Loucy (cell line): ENCODE results near the gene TBC1D12.

Experiments used
- H2AFZ ChIP-seq: fragments of 200-600 bp; sonication (generic); 2 replicates; pipeline ENCODE4 v1.6.0; 2016; ENCODE audit warnings: antibody characterized with exemption, mild to moderate bottlenecking, low read length, moderate library complexity
- H3F3A ChIP-seq: fragments of 200-600 bp; 2 replicates; pipeline ENCODE4 v1.6.0; 2016; ENCODE audit warnings: antibody characterized with exemption, low read depth, mild to moderate bottlenecking
- H3K27me3 ChIP-seq: fragments of 200-600 bp; sonication (generic); 2 replicates; pipeline ENCODE4 v1.6.1; 2014; ENCODE audit warnings: low read length, mild to moderate bottlenecking; ENCODE audit not compliant: insufficient read depth, poor library complexity, severe bottlenecking
- H3K36me3 ChIP-seq: fragments of 200-600 bp; sonication (generic); 2 replicates; pipeline ENCODE4 v1.6.1; 2016; ENCODE audit warnings: low read length; ENCODE audit not compliant: insufficient read depth
- H3K4me1 ChIP-seq: fragments of 200-600 bp; sonication (generic); 2 replicates; pipeline ENCODE4 v1.5.1; 2014; ENCODE audit warnings: low read length, mild to moderate bottlenecking; ENCODE audit not compliant: insufficient read depth, poor library complexity, severe bottlenecking
- H3K4me2 ChIP-seq: fragments of 200-600 bp; sonication (generic); 2 replicates; pipeline ENCODE4 v1.6.0; 2014; ENCODE audit warnings: antibody characterized with exemption, low read length, low read depth, mild to moderate bottlenecking; ENCODE audit not compliant: poor library complexity, severe bottlenecking
- H3K4me3 ChIP-seq: fragments of 200-600 bp; sonication (generic); 2 replicates; pipeline ENCODE4 v1.5.1; 2014; ENCODE audit warnings: low read length, mild to moderate bottlenecking, mixed read lengths; ENCODE audit not compliant: poor library complexity, severe bottlenecking
- H3K79me2 ChIP-seq: fragments of 200-600 bp; sonication (generic); 2 replicates; pipeline ENCODE4 v1.6.1; 2014; ENCODE audit warnings: low read length; ENCODE audit not compliant: insufficient read depth
- H3K9ac ChIP-seq: fragments of 200-600 bp; sonication (generic); 2 replicates; pipeline ENCODE4 v1.6.0; 2014; ENCODE audit warnings: mild to moderate bottlenecking, low read depth, low read length, moderate library complexity; ENCODE audit not compliant: poor library complexity, severe bottlenecking
- H3K9me2 ChIP-seq: fragments of 200-600 bp; sonication (generic); replicated peaks from 2 replicates; pipeline ENCODE4 v1.6.1; 2016; ENCODE audit warnings: low read depth, low read length, mixed read lengths
- H3K9me3 ChIP-seq: fragments of 200-600 bp; sonication (generic); 2 replicates; pipeline ENCODE4 v1.6.1; 2014; ENCODE audit warnings: mild to moderate bottlenecking, antibody characterized with exemption, low read length, low read depth; ENCODE audit not compliant: insufficient read depth
- H4K20me1 ChIP-seq: fragments of 200-600 bp; sonication (generic); 2 replicates; pipeline ENCODE4 v1.6.0; 2014; ENCODE audit warnings: antibody characterized with exemption, low read length, mild to moderate bottlenecking; ENCODE audit not compliant: insufficient read depth, poor library complexity, severe bottlenecking
- EZH2phosphoT487 ChIP-seq: fragments of 200-600 bp; IDR thresholded peaks from 2 replicates; pipeline ENCODE4 v1.6.1; 2018; ENCODE audit warnings: antibody characterized with exemption, mild to moderate bottlenecking, moderate library complexity, borderline replicate concordance
- TF ChIP-seq, protein P1 (sequence below): fragments of 200-600 bp; sonication (generic); conservative IDR thresholded peaks from 2 replicates; pipeline ENCODE4 v1.5.1; 2014; ENCODE audit warnings: mild to moderate bottlenecking, antibody characterized with exemption, low read length

Gene TBC1D12

DNA sequence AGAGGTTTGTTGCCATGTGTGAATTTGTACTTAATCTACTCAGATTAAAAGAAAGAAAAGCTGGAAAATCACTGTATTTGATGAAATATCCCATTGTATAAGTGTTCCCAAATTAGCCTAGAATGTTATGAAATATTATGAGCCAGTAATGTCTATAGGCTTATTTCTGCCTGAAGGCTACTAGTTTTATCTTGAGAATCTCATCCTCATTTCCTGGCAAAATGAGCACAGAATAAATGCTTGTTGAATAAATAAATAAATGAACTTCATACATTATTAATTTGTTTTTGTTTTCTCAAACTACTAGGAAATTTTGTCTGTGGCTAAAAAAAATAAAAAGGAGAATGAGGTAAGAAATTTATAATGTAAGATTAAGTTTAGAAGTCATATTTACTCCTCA is 168.7 kb downstream of the TBC1D12 start:
- H3K4me2 ChIP-seq = no peak overlapping the region
- no peaks in the 10 kb centered on the region for H4K20me1 ChIP-seq
- no peaks in the 10 kb centered on the region for H3K27me3 ChIP-seq
- H3K79me2 ChIP-seq = no peaks in the 10 kb centered on the region
- no peak overlapping the region for H3K9ac ChIP-seq
- H2AFZ ChIP-seq = no peak overlapping the region
- peaks cover 66% of the 10 kb centered on the region for H3K36me3 ChIP-seq
- H3K9me3 ChIP-seq = no peaks in the 10 kb centered on the region
- TF ChIP-seq, protein P1, sequence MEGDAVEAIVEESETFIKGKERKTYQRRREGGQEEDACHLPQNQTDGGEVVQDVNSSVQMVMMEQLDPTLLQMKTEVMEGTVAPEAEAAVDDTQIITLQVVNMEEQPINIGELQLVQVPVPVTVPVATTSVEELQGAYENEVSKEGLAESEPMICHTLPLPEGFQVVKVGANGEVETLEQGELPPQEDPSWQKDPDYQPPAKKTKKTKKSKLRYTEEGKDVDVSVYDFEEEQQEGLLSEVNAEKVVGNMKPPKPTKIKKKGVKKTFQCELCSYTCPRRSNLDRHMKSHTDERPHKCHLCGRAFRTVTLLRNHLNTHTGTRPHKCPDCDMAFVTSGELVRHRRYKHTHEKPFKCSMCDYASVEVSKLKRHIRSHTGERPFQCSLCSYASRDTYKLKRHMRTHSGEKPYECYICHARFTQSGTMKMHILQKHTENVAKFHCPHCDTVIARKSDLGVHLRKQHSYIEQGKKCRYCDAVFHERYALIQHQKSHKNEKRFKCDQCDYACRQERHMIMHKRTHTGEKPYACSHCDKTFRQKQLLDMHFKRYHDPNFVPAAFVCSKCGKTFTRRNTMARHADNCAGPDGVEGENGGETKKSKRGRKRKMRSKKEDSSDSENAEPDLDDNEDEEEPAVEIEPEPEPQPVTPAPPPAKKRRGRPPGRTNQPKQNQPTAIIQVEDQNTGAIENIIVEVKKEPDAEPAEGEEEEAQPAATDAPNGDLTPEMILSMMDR = no peak
- no peak for TF ChIP-seq EZH2phosphoT487
- H3K4me1 ChIP-seq = no peaks in the 10 kb centered on the region
- no peak overlapping the region for H3K4me3 ChIP-seq
- no peaks in the 10 kb centered on the region for H3K9me2 ChIP-seq
- H3F3A ChIP-seq = no peaks in the 10 kb centered on the region

DNA sequence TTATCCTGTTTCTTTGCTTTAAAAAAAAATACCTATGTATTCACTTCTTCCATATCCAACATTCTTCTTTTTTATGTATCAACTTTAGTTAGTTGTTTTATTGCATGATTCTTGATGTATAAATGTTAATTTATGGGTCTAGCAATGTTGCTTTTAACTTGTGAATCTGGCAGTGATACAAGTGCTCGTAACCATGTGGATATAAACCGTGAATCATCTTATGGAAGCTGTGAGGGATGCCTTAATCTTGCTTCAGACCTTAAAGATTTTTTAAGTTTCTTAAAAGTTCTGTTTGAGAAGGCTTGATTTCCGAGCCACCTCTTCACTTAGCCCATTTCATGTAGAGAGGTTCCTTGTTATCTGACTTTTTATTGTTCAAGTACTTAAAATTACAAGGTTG is 169.2 kb downstream of the TBC1D12 start:
- no peak overlapping the region for H3K9ac ChIP-seq
- no peaks in the 10 kb centered on the region for H3K9me3 ChIP-seq
- no peak overlapping the region for H2AFZ ChIP-seq
- H4K20me1 ChIP-seq = no peaks in the 10 kb centered on the region
- H3K27me3 ChIP-seq = no peaks in the 10 kb centered on the region
- H3K4me2 ChIP-seq = no peak overlapping the region
- no peaks in the 10 kb centered on the region for H3K9me2 ChIP-seq
- TF ChIP-seq EZH2phosphoT487 = no peak
- TF ChIP-seq, protein P1 = no peak
- no peaks in the 10 kb centered on the region for H3K79me2 ChIP-seq
- no peaks in the 10 kb centered on the region for H3F3A ChIP-seq
- peaks cover 62% of the 10 kb centered on the region for H3K36me3 ChIP-seq
- H3K4me3 ChIP-seq = no peak overlapping the region
- no peaks in the 10 kb centered on the region for H3K4me1 ChIP-seq

DNA sequence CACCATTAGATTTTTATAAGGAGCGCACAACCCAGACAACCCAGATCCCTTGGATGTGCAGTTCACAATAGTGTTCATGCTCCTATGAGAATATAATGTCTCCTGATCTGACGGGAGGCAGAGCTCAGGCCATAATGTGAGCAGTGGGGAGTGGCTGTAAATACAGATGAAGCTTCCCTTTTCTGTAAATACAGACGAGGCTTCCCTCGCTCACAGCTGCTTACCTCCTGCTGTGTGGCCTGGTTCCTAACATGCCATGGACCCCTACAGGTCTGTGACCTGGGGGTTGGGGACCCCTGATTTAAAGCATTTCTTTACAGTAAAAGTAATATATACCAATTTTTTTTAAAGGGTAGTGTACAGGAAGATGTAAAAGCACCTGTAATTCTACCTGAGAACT is 176.4 kb downstream of the TBC1D12 start:
- Histone ChIP-seq H2AFZ (no peak overlapping the region), H3K9me3 (no peaks in the 10 kb centered on the region), H3K4me1 (no peaks in the 10 kb centered on the region), H3K79me2 (no peaks in the 10 kb centered on the region), H4K20me1 (no peaks in the 10 kb centered on the region), H3K27me3 (no peaks in the 10 kb centered on the region), H3K9me2 (no peaks in the 10 kb centered on the region), H3K9ac (no peak overlapping the region), H3F3A (no peaks in the 10 kb centered on the region), H3K4me2 (no peak overlapping the region), H3K4me3 (no peak overlapping the region), H3K36me3 (peaks cover 41% of the 10 kb centered on the region)
- TF ChIP-seq, protein P1 = no peak
- no peak for TF ChIP-seq EZH2phosphoT487
